ENCODE measurements around the gene BIVM.

DNA sequence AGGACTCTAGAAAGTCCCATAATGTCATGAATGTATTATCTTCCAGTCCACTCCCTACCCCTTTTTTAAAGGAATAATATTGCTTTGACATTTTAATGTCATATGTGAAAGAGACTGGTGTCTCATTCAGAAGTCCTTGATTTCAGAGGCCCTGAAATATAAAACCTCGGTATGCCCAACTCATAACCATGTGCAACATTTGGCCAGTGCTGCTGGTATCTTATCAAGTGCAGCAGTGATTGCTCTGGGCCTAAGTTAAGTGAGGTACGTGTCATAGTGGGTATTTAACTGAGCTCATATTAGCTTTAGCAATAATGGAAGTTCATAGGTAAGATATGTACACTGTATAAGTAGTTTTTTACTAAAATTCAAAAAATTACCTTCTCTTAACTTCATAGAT is 40.1 kb upstream of the BIVM start:
- no peak for TF ChIP-seq TAF1 (conservative IDR thresholded peaks at IDR 0.05)
- TF ChIP-seq CTCF (IDR thresholded peaks at IDR 0.05; ENCODE audit: low read depth, low read length, missing input control): no peak
- no peak for TF ChIP-seq EGR1 (IDR thresholded peaks at IDR 0.05; ENCODE audit: low read depth in 2 of 2)
- TF ChIP-seq, protein P1, sequence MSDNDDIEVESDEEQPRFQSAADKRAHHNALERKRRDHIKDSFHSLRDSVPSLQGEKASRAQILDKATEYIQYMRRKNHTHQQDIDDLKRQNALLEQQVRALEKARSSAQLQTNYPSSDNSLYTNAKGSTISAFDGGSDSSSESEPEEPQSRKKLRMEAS (IDR thresholded peaks at IDR 0.05): no peak
- no peak for TF ChIP-seq ATF3 (IDR thresholded peaks at IDR 0.05)
- TF ChIP-seq YY1 (IDR thresholded peaks at IDR 0.05): no peak
- TF ChIP-seq ZBTB33 (IDR thresholded peaks at IDR 0.05): no peak
- TF ChIP-seq FOXA1 (IDR thresholded peaks at IDR 0.05): no peak
- no peak for TF ChIP-seq RAD21 (IDR thresholded peaks at IDR 0.05)
- no peak for TF ChIP-seq SP1 (IDR thresholded peaks at IDR 0.05)
